Measurements from ENCODE around the gene DNASE1L2.
"Not testable (repeated sequence)": the region's sequence is repeated elsewhere in the genome, so short reads cannot be mapped to it uniquely, and the experiment has no call there.

Gene DNASE1L2

GRCh38 chr16:2267505-2267912 lies 31.3 kb downstream of the DNASE1L2 start:
- Histone ChIP-seq H3K4me1 (ENCODE audit: insufficient read depth, low read length) (peaks cover 25% of the 10 kb centered on the region), H3K27ac (ENCODE audit: low read depth, low read length) (peak overlapping the region; percentile 95), H3K9ac (ENCODE audit: low read length) (peak overlapping the region; percentile 44), H3K4me3 (ENCODE audit: low read depth in 1 of 2, low read length in 2 of 2) (peak overlapping the region; percentile 75 to 85)
- not testable (repeated sequence) for H3K36me3 ChIP-seq (ENCODE audit: insufficient read depth, low read length); H3K27me3 ChIP-seq (ENCODE audit: control insufficient read depth in 1 of 2, insufficient read depth in 2 of 2, low read length in 2 of 2); H3K9me3 ChIP-seq (ENCODE audit: low read length)

- Histone ChIP-seq H3K27ac (ENCODE audit: low read depth, low read length) (peak within 1 kb of the TSS; percentile 95), H3K36me3 (ENCODE audit: insufficient read depth, low read length) (no peaks in the 10 kb centered on the region), H3K4me1 (ENCODE audit: insufficient read depth, low read length) (peaks cover 25% of the 10 kb centered on the region), H3K9me3 (ENCODE audit: low read length) (no peaks in the 10 kb centered on the region), H3K27me3 (ENCODE audit: control insufficient read depth in 1 of 2, insufficient read depth in 2 of 2, low read length in 2 of 2) (no peaks in the 10 kb centered on the region), H3K4me3 (ENCODE audit: low read depth in 1 of 2, low read length in 2 of 2) (peak within 1 kb of the TSS; percentile 75 to 85), H3K9ac (ENCODE audit: low read length) (peak within 1 kb of the TSS; percentile 61)
Measured at GRCh38 chr16:2267913-2268666, 31.8 kb downstream of the DNASE1L2 start, which contains the start of gene RNPS1. TSS of gene RNPS1 (minus strand) at chr16:2268126. CDS start at chr16:2264643, 3,483 bp downstream.

GRCh38 chr16:2270070-2270462 lies 33.8 kb downstream of the DNASE1L2 start:
- H3K9me3 ChIP-seq (ENCODE audit: low read length): no peaks in the 10 kb centered on the region
- H3K4me1 ChIP-seq (ENCODE audit: insufficient read depth, low read length): peaks cover 25% of the 10 kb centered on the region
- H3K27me3 ChIP-seq (ENCODE audit: control insufficient read depth in 1 of 2, insufficient read depth in 2 of 2, low read length in 2 of 2): no peaks in the 10 kb centered on the region
- no peaks in the 10 kb centered on the region for H3K36me3 ChIP-seq (ENCODE audit: insufficient read depth, low read length)
- no peak overlapping the region for H3K27ac ChIP-seq (ENCODE audit: low read depth, low read length)
- H3K4me3 ChIP-seq (ENCODE audit: low read depth in 1 of 2, low read length in 2 of 2): peak overlapping the region in 1 of 2 donors; percentile 75
- no peak overlapping the region for H3K9ac ChIP-seq (ENCODE audit: low read length)

GRCh38 chr16:2270588-2271470 lies 34.6 kb downstream of the DNASE1L2 start:
- H3K4me3 ChIP-seq (ENCODE audit: low read depth in 1 of 2, low read length in 2 of 2): no peak overlapping the region

GRCh38 chr16:2271848-2272461 lies 35.7 kb downstream of the DNASE1L2 start:
- peaks cover 16% of the 10 kb centered on the region for H3K4me1 ChIP-seq (ENCODE audit: insufficient read depth, low read length)
- no peaks in the 10 kb centered on the region for H3K36me3 ChIP-seq (ENCODE audit: insufficient read depth, low read length)
- no peak overlapping the region for H3K9ac ChIP-seq (ENCODE audit: low read length)
- no peaks in the 10 kb centered on the region for H3K27me3 ChIP-seq (ENCODE audit: control insufficient read depth in 1 of 2, insufficient read depth in 2 of 2, low read length in 2 of 2)
- H3K27ac ChIP-seq (ENCODE audit: low read depth, low read length): no peak overlapping the region
- no peaks in the 10 kb centered on the region for H3K9me3 ChIP-seq (ENCODE audit: low read length)
- no peak overlapping the region for H3K4me3 ChIP-seq (ENCODE audit: low read depth in 1 of 2, low read length in 2 of 2)

More at GRCh38 chr16:2270588-2271470, 34.6 kb downstream of the DNASE1L2 start:
- Histone ChIP-seq H3K36me3 (ENCODE audit: insufficient read depth, low read length) (no peaks in the 10 kb centered on the region), H3K27me3 (ENCODE audit: control insufficient read depth in 1 of 2, insufficient read depth in 2 of 2, low read length in 2 of 2) (no peaks in the 10 kb centered on the region), H3K4me1 (ENCODE audit: insufficient read depth, low read length) (peaks cover 23% of the 10 kb centered on the region), H3K9ac (ENCODE audit: low read length) (no peak overlapping the region), H3K27ac (ENCODE audit: low read depth, low read length) (no peak overlapping the region), H3K9me3 (ENCODE audit: low read length) (no peaks in the 10 kb centered on the region)

GRCh38 chr16:2273484-2273883 lies 37.2 kb downstream of the DNASE1L2 start:
- H3K27ac ChIP-seq (ENCODE audit: low read depth, low read length): no peak overlapping the region
- no peak overlapping the region for H3K9ac ChIP-seq (ENCODE audit: low read length)
- peaks cover 16% of the 10 kb centered on the region for H3K4me1 ChIP-seq (ENCODE audit: insufficient read depth, low read length)
- H3K36me3 ChIP-seq (ENCODE audit: insufficient read depth, low read length): no peaks in the 10 kb centered on the region
- no peaks in the 10 kb centered on the region for H3K27me3 ChIP-seq (ENCODE audit: control insufficient read depth in 1 of 2, insufficient read depth in 2 of 2, low read length in 2 of 2)
- H3K4me3 ChIP-seq (ENCODE audit: low read depth in 1 of 2, low read length in 2 of 2): no peak overlapping the region
- H3K9me3 ChIP-seq (ENCODE audit: low read length): no peaks in the 10 kb centered on the region

GRCh38 chr16:2273931-2274330 lies 37.7 kb downstream of the DNASE1L2 start:
- no peaks in the 10 kb centered on the region for H3K27me3 ChIP-seq (ENCODE audit: control insufficient read depth in 1 of 2, insufficient read depth in 2 of 2, low read length in 2 of 2)
- H3K36me3 ChIP-seq (ENCODE audit: insufficient read depth, low read length): no peaks in the 10 kb centered on the region
- H3K9ac ChIP-seq (ENCODE audit: low read length): no peak overlapping the region
- no peaks in the 10 kb centered on the region for H3K9me3 ChIP-seq (ENCODE audit: low read length)
- peaks cover 15% of the 10 kb centered on the region for H3K4me1 ChIP-seq (ENCODE audit: insufficient read depth, low read length)
- H3K27ac ChIP-seq (ENCODE audit: low read depth, low read length): no peak overlapping the region
- H3K4me3 ChIP-seq (ENCODE audit: low read depth in 1 of 2, low read length in 2 of 2): no peak overlapping the region

- H3K9ac ChIP-seq (ENCODE audit: low read length): no peak overlapping the region
- H3K9me3 ChIP-seq (ENCODE audit: low read length): no peaks in the 10 kb centered on the region
- H3K4me1 ChIP-seq (ENCODE audit: insufficient read depth, low read length): no peaks in the 10 kb centered on the region
- no peaks in the 10 kb centered on the region for H3K27me3 ChIP-seq (ENCODE audit: control insufficient read depth in 1 of 2, insufficient read depth in 2 of 2, low read length in 2 of 2)
- no peak overlapping the region for H3K27ac ChIP-seq (ENCODE audit: low read depth, low read length)
- no peak overlapping the region for H3K4me3 ChIP-seq (ENCODE audit: low read depth in 1 of 2, low read length in 2 of 2)
- no peaks in the 10 kb centered on the region for H3K36me3 ChIP-seq (ENCODE audit: insufficient read depth, low read length)
Measured at GRCh38 chr16:2275476-2276367, 39.5 kb downstream of the DNASE1L2 start.

GRCh38 chr16:2276368-2277195 lies 40.3 kb downstream of the DNASE1L2 start:
- Histone ChIP-seq H3K4me1 (ENCODE audit: insufficient read depth, low read length) (no peaks in the 10 kb centered on the region), H3K27ac (ENCODE audit: low read depth, low read length) (no peak overlapping the region), H3K27me3 (ENCODE audit: control insufficient read depth in 1 of 2, insufficient read depth in 2 of 2, low read length in 2 of 2) (no peaks in the 10 kb centered on the region), H3K9me3 (ENCODE audit: low read length) (no peaks in the 10 kb centered on the region), H3K36me3 (ENCODE audit: insufficient read depth, low read length) (no peaks in the 10 kb centered on the region), H3K9ac (ENCODE audit: low read length) (no peak overlapping the region), H3K4me3 (ENCODE audit: low read depth in 1 of 2, low read length in 2 of 2) (no peak overlapping the region)
